Parathyroid adenoma (tissue), 2 donors: Measurements from ENCODE around the gene GRHL1.

Experiments
- H2AFZ ChIP-seq: fragments of 300-600 bp; sonication (generic); one replicate; pipeline ENCODE4 v1.7.0; 2017; ENCODE audit warnings: antibody characterized with exemption, mild to moderate bottlenecking
- H3K27ac ChIP-seq: fragments of 300-600 bp; sonication (generic); one replicate; pipeline ENCODE4 v1.7.0; 2017
- H3K27me3 ChIP-seq: fragments of 300-600 bp; sonication (generic); one replicate; pipeline ENCODE4 v1.7.0; 2017; ENCODE audit warnings: low read length; ENCODE audit not compliant: control insufficient read depth, insufficient read depth
- H3K36me3 ChIP-seq: fragments of 300-600 bp; sonication (generic); one replicate; pipeline ENCODE4 v1.7.0; 2017; ENCODE audit warnings: low read length; ENCODE audit not compliant: control insufficient read depth, insufficient read depth
- H3K4me1 ChIP-seq: fragments of 300-600 bp; sonication (generic); one replicate; pipeline ENCODE4 v1.7.0; 2017; ENCODE audit warnings: control low read depth
- H3K4me2 ChIP-seq: fragments of 300-600 bp; sonication (generic); one replicate; pipeline ENCODE4 v1.7.0; 2017; ENCODE audit warnings: low read length
- H3K4me3 ChIP-seq: fragments of 300-600 bp; sonication (generic); one replicate; pipeline ENCODE4 v1.7.0; 2017; ENCODE audit warnings: low read depth, low read length
- H3K79me2 ChIP-seq: fragments of 300-600 bp; sonication (generic); one replicate; pipeline ENCODE4 v1.7.0; 2017; ENCODE audit warnings: control low read depth
- H3K9ac ChIP-seq: fragments of 300-600 bp; sonication (generic); one replicate; pipeline ENCODE4 v1.7.0; 2017; ENCODE audit warnings: mild to moderate bottlenecking
- H3K9me3 ChIP-seq: fragments of 300-600 bp; sonication (generic); one replicate; pipeline ENCODE4 v1.7.0; 2017; ENCODE audit warnings: low read length; ENCODE audit not compliant: control insufficient read depth
- TF ChIP-seq, protein P1 (sequence below): fragments of 300-600 bp; sonication (generic); IDR thresholded peaks from one replicate; pipeline ENCODE4 v1.7.0; 2017; ENCODE audit warnings: antibody characterized with exemption, mild to moderate bottlenecking
- donor health status: primary hyperparathyroidism.

The GRHL1 gene

DNA sequence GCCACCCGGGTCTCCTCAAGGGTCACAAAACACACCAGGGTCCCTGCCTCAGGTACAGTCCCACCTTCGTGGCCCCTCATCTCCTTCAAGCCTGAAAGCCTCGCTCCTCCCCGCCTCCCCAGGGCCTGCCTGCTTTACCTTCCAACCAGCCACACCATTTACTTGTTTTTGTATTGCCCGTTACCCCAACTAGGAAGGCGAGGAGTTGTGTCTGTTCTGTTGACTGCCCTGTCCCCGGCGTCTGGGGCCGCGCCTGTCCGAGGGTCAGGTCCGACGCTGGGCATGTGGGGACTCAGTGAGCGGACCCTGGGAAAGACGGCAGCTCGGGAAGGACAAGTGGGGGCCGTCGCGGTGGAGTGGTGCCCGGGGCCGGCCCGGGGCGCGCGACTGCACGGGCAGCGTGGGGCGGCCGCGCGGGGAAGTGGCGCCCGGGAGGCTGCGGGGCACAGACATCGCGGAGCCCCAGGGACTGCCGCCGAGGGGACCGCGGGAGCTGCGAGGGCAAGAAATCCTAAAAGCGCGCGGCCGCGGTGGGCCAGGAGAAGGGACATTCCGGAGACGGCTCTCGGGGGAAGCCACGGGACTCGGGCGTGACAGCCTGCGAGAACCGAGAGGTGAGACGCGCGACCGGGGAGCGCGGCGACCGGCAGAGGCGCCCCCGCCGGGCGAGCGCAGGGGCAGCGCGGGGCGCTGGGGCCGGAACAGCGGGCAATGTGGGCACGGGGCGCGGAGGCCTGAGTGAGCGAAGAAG, 797 bp upstream of the GRHL1 start:
- peak overlapping the region; percentile 54 for H3K27ac ChIP-seq

DNA sequence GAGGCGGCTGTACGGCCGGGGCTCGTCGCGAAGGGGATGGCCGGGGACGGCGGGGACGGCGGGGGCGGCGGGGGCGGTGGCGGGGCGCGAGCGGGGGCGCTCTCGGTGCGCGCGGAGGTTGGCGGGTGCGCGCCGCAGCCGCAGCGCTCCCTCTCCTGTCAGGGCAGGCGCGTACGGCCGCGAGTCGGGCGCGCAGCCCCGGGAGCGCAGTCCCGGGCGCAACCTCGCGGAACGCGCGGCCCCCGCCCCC, 296 bp upstream of the GRHL1 start:
- no peaks in the 10 kb centered on the region for H3K9me3 ChIP-seq
- H3K79me2 ChIP-seq, result peaks cover 5% of the 10 kb centered on the region
- no peaks in the 10 kb centered on the region for H3K36me3 ChIP-seq
- TF ChIP-seq, protein P1, sequence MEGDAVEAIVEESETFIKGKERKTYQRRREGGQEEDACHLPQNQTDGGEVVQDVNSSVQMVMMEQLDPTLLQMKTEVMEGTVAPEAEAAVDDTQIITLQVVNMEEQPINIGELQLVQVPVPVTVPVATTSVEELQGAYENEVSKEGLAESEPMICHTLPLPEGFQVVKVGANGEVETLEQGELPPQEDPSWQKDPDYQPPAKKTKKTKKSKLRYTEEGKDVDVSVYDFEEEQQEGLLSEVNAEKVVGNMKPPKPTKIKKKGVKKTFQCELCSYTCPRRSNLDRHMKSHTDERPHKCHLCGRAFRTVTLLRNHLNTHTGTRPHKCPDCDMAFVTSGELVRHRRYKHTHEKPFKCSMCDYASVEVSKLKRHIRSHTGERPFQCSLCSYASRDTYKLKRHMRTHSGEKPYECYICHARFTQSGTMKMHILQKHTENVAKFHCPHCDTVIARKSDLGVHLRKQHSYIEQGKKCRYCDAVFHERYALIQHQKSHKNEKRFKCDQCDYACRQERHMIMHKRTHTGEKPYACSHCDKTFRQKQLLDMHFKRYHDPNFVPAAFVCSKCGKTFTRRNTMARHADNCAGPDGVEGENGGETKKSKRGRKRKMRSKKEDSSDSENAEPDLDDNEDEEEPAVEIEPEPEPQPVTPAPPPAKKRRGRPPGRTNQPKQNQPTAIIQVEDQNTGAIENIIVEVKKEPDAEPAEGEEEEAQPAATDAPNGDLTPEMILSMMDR, result no peak
- peak overlapping the region; percentile 40 for H3K4me3 ChIP-seq
- H3K27me3 ChIP-seq, result no peaks in the 10 kb centered on the region
- H3K4me2 ChIP-seq, result peak overlapping the region; percentile 81
- H3K9ac ChIP-seq, result no peak overlapping the region
- H3K4me1 ChIP-seq, result no peaks in the 10 kb centered on the region
- peak overlapping the region; percentile 85 for H2AFZ ChIP-seq
- H3K27ac ChIP-seq, result peak overlapping the region; percentile 54

More for the DNA sequence above, 797 bp upstream of the GRHL1 start:
- peak overlapping the region; percentile 85 for H2AFZ ChIP-seq
- H3K79me2 ChIP-seq, result peaks cover 5% of the 10 kb centered on the region
- H3K4me3 ChIP-seq, result peak overlapping the region; percentile 40
- no peaks in the 10 kb centered on the region for H3K27me3 ChIP-seq
- TF ChIP-seq, protein P1, result peak; percentile 17
- peak overlapping the region; percentile 81 for H3K4me2 ChIP-seq
- no peaks in the 10 kb centered on the region for H3K4me1 ChIP-seq
- H3K36me3 ChIP-seq, result no peaks in the 10 kb centered on the region
- H3K9ac ChIP-seq, result no peak overlapping the region
- no peaks in the 10 kb centered on the region for H3K9me3 ChIP-seq

DNA sequence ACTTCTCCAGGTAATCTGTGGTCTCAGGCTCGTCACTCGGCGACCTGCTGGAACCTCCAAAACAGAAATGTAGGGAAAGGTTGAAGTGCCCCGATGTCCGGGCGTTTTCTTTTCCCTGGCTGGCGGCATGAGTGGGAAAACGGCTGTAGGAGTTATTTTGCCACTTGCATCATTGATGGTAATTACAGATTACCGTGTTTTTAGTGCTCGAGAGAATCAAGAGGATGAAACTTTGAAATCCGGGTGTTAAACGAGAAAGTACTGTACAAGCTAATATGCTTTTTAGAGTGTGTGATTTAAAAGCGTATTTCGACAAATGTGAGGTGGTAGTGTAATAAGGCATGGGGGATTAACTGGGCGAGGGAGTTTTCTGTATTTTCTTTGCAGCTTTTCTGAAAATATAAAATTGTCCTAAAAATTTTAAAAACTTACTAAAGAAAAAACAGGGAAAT, 819 bp downstream of the GRHL1 start:
- Histone ChIP-seq H3K4me1 (no peaks in the 10 kb centered on the region), H3K36me3 (no peaks in the 10 kb centered on the region), H3K27me3 (no peaks in the 10 kb centered on the region), H3K27ac (peak overlapping the region; percentile 66), H3K79me2 (peaks cover 15% of the 10 kb centered on the region), H3K9ac (no peak overlapping the region), H3K4me2 (peak overlapping the region; percentile 87), H3K4me3 (peak overlapping the region; percentile 64), H2AFZ (peak overlapping the region; percentile 62), H3K9me3 (no peaks in the 10 kb centered on the region)
- TF ChIP-seq, protein P1, result no peak

DNA sequence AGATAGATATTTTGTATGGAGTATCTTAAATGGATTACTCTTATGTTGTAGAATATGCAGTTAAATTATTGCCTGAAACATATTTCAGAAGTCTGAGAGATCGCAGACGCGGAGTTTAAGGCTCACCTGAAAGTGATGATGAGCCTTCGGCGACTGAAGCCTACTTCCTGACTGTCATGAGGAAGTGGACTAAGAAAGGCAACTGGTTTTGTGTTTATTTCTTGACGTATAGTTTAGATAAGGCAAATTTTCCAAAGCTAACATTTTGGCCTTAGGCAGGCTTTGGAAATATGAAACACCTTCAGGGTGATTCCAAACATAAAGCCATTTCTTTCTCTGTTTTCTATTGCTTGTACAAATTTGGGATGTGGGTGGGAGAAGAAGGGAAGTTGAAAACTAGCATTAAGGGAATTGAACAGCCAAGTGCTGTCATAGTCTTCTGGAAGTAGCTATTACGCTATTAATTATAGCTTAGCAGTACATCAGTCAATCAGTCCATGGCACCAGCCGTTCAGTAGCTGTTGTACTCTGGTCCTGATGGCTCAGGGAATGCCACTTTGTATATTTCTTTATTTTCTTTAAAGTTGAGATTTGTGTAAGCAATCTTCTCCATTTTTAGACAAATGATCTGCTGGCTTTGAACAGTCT, 1.5 kb downstream of the GRHL1 start:
- Histone ChIP-seq H3K36me3 (no peaks in the 10 kb centered on the region), H3K4me2 (peak overlapping the region; percentile 87), H3K9me3 (no peaks in the 10 kb centered on the region), H2AFZ (no peak overlapping the region), H3K4me3 (peak overlapping the region; percentile 64), H3K27ac (peak overlapping the region; percentile 66), H3K27me3 (no peaks in the 10 kb centered on the region), H3K79me2 (peaks cover 21% of the 10 kb centered on the region), H3K4me1 (no peaks in the 10 kb centered on the region), H3K9ac (no peak overlapping the region)
- TF ChIP-seq, protein P1, result no peak
